Stimulated activated CD4-positive, alpha-beta T cell treated with anti-CD3 and anti-CD28 coated beads, Interleukin-4, amount 100 ng/mL, for 48 hours (primary cell): ENCODE results near the gene TFE3.

Experiments
- DNase-seq, 2 donors: peaks; one replicate each; pipeline ENCODE4 v3.0.0-alpha.2; 2020; ENCODE audit warnings: low read depth in 2 of 2

The TFE3 gene, protein sequence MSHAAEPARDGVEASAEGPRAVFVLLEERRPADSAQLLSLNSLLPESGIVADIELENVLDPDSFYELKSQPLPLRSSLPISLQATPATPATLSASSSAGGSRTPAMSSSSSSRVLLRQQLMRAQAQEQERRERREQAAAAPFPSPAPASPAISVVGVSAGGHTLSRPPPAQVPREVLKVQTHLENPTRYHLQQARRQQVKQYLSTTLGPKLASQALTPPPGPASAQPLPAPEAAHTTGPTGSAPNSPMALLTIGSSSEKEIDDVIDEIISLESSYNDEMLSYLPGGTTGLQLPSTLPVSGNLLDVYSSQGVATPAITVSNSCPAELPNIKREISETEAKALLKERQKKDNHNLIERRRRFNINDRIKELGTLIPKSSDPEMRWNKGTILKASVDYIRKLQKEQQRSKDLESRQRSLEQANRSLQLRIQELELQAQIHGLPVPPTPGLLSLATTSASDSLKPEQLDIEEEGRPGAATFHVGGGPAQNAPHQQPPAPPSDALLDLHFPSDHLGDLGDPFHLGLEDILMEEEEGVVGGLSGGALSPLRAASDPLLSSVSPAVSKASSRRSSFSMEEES

DNA sequence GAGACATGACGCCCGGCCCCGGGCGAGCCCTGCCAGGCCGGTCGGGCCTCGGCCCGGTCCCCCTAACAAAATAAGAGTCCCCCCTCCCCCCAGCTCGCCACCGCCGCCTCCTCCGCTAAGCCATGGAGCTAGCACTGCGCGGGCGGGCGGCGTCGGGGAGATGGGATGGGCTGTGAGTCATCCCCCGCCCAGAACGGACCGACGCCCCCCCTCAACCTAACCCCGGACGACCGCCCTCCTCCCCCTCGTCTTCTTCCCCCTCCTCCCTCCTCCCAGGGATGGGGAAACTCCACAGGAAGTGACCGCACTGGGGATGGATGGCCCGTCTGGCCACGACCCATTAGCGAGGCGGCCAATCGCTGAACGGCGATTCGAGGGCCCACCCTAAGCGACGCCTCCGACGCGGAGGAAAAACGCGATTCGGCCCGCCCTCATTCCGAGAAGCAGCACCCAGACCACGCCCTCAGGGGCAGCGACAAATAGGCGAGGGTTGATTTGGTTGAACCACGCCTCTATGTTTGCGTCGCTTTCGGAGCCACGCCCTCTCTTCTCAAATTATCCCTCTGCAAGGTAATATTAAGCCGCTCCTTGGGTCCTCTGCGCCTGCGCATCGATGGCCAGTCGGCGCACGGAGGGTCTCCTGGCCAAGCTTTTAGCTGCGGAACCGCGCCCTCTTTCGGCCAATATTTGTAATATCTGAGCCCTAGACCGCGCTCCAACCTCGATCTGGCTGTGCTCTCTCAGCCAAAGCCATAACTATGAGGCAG lies at the start of gene TFE3:
Gene TFE3, minus strand, starts transcription at position 138 of the 767 bp plus-strand sequence. Its CDS starts 131 bp downstream, at position 7.
- DNase-seq: peak; percentile 84 to 93

DNA sequence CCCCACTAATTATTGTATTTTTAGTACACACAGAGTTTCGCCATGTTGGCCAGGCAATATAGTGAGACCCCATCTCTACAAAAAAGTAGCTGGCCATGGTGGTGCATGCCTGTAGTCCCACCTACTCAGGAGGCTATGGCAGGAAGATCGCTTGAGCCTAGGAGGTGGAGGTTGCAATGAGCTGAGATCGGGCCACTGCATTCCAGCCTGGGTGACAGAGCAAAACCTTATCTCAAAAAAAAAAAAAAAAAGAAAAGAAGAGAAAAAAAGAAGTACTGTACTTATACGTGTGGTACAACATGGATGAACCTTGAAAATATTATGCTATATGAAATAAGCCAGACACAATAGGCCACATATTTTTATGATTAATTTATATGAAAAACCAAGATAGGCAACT lies 46.4 kb upstream of the TFE3 start:
- DNase-seq: no peak

DNA sequence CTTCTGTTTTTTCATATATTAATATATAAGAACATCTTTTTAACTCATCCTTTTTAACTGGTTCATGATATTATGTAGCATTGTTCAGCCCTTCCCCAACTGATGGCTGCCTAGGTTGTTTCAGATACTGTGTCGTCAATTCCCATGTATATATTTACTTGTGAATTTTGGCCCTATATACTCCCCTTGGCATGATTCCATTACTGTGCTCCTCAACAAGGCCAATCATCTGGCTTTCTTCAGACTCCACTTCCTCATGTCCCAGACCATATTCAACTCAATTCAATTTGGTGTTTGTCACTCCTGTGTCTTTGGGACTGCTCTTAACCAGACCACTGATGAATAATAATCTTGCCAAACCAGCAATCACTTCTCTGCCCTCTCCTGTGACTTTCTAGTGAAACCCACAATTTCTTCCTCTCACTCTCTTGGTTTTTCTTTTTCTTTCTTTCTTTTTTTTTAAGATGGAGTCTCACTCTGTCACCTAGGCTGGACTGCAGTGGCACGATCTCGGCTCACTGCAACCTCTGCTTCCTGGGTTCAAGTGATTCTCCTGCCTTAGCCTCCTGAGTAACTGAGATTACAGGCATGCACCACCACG lies 39.2 kb upstream of the TFE3 start:
- no peak for DNase-seq

DNA sequence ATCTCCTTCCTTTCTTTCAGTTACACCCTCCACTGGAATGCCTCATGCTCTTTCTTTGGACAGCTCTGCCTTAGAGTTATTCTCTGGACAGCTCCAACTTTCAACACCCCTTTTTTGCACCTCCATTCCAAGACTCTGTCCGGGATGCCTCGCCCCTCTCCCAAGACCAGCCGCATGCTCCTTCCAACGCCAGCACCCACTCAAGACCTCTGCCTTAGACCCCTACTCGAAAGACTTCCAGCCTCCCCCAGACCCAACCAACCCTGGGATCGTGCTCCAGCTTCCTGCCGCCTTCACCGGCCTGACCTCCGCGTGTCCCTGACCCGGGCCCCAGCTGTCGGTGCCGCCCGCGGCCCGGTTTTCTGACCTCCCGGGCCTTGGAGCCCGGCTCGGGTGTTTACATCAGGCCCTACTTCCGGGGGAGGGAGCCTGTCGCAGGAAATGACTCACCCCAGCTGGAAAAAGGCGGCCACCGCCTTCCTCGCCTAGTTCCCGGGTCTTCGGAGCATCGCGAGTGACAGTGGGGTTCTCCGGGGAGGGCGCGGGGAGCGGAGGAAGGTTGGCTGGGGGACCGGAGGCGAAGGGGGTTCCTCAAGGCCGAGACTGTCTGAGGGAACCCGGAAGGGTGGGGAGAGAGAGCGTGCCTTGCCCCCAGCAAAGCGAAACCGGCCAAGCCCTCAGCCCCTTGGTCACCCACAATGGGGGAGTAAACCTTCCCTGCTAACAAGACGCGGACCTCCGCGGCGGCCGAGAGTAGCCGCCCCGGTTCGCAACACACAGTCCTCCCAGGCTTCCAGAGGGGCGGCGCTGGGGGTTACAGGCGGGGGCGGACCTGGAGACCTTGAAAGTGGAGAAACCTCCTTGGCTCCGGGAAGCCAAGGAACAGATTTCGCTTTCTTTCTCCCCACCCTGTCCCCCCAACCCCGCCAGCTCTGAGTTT lies 36.6 kb upstream of the TFE3 start, which contains the start of gene WDR45:
Gene WDR45, minus strand, starts transcription at position 399 of the 940 bp plus-strand sequence. CDS start 1,792 bp downstream, outside the sequence.
- DNase-seq: peak; percentile 35 to 60

DNA sequence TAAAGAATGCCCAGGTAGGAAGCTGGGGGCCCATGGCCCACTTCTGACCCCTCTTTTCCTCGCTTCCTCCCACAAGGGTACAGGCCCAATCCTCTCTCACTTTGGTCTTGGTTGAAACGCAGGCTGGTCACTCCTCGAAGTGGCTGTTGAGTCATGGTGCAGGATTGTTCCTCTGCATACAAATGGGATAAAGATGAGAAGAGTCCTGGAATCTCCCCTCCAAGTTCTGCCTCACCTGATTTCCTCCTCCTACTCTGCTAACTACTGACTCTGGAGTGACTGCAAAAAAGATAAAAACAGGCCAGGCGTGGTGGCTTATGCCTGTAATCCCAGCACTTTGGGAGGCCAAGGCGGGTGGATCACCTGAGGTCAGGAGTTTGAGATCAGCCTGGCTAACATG lies 34.8 kb upstream of the TFE3 start:
- DNase-seq: no peak

DNA sequence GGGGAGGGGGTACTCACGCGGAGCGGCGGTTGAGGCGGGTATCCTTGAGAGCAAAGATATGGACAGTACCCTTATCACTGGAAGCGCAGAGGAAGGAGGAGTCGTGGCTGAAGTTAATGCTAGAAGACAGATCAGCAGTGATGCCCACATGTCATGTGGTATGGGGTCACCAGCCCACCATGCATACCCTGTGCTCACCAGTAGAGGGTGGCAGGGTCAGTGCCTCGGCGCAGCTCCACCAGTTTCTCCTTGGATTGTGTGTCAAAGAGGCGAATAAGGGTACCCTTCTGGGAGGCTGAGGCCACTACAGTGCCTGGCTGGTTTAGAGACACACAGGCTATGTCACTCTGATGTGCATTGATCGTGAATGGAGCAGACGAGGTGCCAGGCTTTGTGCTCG lies 32.2 kb upstream of the TFE3 start:
- no peak for DNase-seq

DNA sequence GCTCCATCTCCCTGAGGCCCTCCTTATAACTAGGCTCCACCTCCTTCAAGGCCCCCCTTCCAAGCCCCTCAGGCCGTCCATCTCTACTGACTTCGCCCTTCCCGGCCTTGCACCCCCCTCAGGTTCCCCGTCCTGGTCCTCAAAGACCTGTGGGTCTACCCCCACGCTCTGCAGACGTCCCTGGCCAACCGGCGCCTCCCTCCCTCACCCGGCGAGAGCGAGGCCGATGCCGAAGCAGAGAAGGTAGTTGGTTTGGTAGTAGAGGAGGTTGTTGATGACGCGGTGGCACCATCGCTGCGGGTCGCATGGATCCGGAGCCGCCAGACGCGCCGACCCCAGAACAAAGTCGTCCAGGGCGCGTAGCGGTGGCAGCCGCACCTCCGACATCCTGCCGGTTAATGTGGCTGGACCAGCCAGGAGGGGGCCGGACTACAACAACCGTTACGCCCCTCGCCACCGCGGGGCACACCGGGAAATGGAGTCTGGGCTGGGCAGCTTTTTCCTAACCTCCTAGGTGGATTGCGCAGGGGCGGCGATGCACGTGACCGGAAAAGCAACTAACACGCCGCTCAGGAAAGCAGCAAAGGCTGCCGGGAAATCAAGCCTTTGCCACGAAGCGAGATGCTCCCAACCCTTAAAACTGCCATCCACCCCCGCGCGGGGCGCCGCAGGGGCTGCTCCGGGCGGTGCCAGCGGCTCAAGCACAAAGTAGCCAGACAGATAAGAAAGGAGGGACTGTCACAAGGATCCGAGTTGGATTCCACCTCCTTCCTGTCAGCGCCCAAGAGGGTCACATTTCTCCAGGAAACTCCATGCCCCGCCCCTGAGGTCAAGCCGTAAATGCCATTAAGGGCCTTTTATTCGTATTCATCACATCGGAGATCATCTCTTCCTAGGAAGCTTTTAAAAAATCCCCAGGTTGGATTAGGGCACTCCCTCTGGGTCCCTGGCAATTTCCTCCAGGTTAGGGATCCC lies 30.7 kb upstream of the TFE3 start, which contains the start of gene PRAF2:
Gene PRAF2, minus strand, starts transcription at position 402 of the 975 bp plus-strand sequence. Its CDS starts 15 bp downstream, at position 387.
- peak; percentile 78 to 85 for DNase-seq

DNA sequence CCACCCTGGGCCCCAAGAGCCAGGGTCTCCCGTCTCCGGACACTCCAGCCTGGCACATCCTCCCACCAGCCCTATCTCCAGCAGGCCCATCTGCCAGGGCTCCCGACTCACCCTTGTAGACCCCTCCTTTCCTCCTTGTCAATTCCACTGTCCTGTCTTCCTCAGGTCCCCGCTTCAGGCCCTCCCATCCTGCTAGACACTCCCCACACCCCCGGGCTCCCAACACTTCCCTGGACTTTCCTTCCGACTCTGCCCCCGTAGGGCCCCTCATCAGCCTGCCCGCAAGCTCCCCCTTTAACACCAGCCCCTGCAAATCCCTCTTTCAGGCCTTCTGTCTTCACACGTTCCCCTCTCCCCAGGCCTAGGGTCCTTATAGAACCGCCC lies 29.5 kb upstream of the TFE3 start:
- no peak for DNase-seq

DNA sequence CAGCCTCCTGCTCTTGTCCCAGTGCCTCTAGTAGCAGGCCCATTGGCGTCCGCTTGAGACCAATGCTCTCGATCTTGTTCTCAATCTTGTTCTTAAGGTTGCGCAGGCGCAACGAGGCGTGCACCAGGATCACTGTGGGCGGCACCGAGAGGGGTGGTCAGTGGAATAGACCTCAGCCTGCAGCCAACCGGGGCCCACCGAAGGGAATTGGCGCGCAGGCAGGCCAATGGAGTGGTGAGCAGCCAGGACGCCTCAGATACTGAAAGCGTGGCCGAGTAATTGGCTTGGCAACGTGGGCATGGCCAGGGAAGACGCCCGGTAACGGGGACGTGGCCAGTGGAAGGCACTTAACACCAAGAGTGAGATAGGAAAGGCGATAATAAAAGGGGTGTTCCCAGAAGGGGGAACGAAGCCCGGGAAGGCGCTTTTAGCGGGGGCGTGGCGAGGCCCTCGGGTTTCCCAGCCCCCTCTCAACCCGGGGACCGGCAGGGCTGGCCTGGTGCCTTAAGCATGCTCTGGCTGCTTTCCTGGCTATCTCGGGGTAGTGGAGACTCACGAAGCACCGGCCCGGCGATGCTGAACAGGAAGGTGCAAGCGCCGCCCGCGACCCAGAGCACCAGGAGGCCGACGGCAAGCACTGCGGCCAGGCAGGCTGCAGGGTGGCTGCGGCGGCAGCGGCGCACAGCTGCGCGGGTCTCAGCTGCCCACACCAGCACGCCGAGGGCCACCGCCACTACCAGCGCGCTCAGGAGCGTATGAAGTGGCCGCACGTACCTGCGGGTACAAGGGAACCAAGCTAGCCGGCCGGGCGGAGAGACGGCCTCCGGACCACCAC lies 28.9 kb upstream of the TFE3 start:
- no peak for DNase-seq

DNA sequence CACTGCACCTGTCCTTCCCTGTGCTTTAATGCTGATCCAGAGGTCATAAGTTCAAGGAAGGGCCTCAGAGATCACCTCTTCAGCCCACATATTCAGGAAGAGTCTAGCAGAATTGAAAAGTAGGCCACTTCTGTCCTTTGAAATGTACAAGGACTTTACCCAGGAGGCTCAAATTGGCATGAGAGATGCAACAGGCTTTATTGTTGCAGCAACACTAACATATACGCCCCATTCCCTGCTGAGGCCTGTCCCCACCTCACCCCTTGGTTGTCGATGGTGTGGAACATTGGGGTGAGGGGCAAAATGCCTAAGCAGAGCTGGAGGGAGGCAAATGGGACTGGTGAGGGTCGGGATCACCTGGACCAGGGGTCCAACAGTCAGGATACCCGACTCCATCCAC lies 27.8 kb upstream of the TFE3 start:
- DNase-seq: no peak

DNA sequence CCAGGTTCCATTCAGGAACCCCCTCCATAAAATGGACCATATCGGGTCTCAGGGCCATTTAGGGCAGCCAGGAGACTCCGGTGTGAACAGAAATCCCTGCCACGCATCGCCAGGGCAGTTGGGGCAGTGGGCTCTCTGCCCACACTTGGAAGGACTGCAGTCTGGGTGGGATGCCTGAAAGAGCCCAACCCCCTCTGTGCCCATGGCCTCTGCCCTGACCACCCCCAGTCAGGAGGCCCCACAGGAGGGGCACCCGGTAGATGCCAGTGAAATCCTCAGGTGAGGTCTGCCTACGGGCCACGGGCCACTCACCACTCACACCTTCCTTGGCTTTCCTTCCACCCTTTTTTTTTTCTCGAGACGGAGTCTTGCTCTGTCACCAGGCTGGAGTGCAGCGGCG lies 25.9 kb upstream of the TFE3 start:
- no peak for DNase-seq

DNA sequence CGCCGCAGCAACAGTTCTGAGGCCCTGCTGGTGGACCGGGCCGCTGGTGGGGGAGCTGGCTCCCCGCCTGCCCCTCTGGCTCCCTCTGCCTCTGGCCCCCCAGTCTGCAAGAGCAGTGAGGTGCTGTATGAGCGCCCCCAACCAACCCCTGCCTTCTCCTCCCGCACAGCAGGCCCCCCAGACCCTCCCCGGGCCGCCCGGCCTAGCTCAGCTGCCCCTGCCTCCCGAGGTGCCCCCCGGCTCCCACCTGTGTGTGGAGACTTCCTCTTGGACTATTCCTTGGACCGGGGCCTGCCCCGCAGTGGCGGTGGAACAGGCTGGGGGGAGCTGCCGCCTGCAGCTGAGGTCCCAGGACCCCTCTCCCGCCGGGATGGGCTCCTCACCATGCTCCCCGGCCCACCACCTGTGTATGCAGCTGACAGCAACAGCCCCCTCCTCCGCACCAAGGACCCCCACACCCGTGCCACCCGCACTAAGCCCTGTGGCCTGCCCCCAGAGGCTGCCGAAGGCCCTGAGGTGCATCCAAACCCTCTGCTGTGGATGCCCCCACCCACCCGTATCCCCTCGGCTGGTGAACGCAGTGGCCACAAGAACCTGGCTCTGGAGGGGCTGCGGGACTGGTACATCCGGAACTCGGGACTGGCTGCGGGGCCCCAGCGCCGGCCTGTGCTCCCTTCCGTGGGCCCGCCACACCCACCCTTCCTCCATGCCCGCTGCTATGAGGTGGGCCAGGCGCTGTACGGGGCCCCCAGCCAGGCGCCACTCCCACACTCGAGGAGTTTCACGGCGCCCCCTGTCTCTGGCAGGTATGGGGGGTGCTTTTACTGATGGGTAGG lies 24.3 kb upstream of the TFE3 start:
- no peak for DNase-seq

DNA sequence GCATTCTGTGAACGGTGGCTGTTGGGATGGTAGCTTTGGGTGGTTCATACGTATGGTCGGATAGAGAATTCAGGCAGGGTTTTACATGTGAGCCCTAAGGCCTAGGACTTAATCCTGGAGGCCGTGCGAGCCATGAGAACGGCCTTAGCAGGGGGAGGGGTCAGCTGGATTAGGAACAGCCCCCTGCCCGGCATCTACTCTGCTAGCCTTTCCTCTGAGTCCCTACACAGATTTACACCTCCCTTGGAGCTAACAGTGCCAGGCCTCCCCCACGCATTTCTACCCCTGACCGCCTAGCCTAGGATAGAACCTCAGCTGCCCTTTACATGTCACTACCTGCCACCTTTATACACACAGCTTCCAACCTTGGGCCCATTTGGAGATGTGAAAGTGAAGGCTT lies 23.5 kb upstream of the TFE3 start:
- DNase-seq: no peak

DNA sequence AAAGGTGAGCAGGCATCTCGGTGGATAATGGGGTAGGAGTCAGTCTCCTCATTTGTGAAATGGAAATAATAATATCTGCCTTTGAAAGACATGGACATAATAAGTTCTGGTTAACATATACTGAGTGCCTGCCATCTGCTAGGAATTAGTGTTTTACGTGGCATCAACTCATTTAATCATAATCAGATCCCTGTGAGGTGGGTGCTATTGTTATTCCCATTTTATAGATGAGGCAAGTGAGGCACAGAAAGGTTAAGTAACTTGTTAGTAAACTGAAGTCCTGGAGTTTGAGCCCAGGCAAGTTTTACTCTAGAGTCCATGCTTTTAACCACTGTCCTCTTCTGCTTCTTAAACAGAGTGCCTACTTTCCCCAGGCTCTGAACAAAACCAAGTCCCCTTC lies 23.1 kb upstream of the TFE3 start:
- DNase-seq: no peak

DNA sequence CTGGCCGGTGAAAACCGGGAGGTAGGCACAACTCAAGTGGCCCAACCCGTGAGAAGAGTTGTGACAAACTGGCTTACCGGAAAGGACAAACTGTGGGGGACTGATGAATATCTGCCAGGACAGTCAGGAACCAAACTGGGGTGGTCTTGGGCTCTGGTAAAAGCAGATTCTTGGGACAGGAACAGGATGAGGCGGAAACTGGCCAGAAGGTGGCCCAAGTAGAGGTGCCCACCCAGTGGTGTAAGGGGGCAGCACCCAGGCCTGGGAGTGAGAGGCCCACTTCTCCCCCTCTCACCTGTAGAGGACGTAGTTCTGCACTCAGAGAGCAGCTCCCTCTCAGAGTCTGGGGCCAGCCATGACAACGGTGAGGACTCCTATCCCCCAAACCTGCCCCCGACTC lies 21.6 kb upstream of the TFE3 start:
- DNase-seq: no peak

DNA sequence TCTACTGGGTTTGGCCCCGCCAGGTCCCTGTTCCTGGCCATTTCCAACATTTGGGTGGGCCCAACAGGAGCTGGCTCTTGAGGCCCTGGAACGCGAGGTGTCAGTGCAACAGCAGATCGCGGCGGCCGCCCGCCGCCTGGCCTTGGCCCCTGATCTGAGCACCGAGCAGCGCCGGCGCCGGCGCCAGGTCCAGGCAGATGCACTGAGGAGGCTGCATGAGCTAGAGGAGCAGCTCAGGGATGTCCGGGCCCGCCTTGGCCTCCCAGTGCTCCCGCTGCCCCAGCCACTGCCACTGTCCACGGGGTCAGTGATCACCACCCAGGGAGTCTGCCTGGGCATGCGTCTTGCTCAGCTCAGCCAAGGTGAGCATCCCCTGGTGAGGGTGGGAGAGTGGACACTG lies 21.1 kb upstream of the TFE3 start:
- DNase-seq: no peak

DNA sequence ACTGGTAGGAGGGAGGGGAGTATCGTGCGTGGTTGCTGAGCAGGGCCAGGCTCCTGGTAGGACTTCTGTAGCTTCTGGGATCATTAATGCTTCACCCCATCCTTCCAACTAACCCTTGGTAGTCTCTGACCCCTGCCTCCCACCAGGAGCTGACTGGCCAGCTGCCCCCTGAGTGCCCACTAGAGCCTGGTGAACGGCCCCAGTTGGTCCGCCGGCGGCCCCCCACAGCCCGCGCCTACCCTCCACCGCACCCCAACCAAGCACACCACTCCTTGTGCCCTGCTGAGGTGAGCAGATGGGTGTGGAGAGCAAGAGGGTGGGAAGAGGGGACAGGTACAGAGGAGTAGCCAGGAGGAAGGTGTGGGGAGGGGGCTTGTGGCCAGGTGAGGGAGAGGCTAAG lies 20.6 kb upstream of the TFE3 start:
- DNase-seq: no peak

DNA sequence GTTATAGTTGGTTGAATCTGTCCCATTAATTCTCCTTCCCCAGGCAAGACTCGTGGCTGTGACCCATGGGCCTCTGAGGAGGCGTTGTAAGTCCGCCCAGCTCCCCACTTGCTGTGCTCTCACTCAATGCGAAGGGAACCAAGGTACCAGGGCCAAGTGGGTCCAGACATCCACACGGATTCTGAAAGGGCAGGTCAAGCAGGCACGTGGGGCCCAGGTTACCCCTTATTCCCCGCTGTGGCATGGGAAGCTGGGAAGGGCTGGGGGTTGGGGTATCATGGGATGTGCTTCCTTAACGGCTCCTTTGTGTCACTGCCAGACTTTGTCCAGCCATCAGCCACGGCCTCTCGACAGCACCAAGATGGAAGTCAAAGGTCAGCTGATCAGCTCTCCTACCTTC lies 18.8 kb upstream of the TFE3 start:
- no peak for DNase-seq
